RPMI7951 (cell line): ENCODE measurements around the gene ARHGAP22. TPM values are rescaled to one million over a fixed set of nuclear protein-coding genes. Genes with fewer than 3 reads are reported as not detected.
"Not testable (repeated sequence)": the region's sequence is repeated elsewhere in the genome, so short reads cannot be mapped to it uniquely, and the experiment has no call there.

ENCODE experiments used
- DNase-seq: peaks from one replicate; pipeline ENCODE4 v3.0.0-alpha.2; 2012; ENCODE audit warnings: low read depth
- total RNA-seq: library from RNA; depleted of rRNA; stranded (reverse); fragments of >200 nt; shearing (Covaris generic); gene quantifications from 2 replicates; pipeline ENCODE4 v1.2.3, GENCODE V29; 2014; rRNA removed

Gene ARHGAP22, protein sequence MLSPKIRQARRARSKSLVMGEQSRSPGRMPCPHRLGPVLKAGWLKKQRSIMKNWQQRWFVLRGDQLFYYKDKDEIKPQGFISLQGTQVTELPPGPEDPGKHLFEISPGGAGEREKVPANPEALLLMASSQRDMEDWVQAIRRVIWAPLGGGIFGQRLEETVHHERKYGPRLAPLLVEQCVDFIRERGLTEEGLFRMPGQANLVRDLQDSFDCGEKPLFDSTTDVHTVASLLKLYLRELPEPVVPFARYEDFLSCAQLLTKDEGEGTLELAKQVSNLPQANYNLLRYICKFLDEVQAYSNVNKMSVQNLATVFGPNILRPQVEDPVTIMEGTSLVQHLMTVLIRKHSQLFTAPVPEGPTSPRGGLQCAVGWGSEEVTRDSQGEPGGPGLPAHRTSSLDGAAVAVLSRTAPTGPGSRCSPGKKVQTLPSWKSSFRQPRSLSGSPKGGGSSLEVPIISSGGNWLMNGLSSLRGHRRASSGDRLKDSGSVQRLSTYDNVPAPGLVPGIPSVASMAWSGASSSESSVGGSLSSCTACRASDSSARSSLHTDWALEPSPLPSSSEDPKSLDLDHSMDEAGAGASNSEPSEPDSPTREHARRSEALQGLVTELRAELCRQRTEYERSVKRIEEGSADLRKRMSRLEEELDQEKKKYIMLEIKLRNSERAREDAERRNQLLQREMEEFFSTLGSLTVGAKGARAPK
- total RNA-seq = 20.7 and 31.0 TPM in 2 replicates

DNA sequence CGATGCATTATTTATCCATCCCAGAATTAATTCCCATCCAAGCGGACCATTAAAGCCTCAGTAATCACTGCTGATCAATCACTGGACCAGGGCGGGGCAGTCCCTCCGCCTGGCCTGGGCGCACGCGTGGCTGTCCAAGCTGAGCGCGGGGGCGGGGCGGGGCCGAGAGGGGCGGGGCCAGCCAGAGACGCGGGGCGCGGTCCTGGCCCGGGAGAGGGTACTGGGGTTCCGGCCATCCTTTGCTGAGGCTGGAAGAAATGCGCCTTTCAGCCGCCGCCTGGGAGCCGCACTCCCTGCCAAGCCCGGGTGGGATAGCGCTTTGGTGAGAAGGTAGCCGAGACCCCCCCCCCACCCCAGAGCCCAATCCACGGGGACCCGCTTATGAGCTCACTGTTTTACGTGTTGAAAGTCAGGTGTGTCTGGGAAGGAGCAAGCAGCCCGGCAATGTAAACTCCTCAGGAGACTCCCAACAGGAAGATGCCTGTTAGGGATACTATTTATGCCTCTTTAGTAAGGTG, at the start of gene ARHGAP22:
Gene ARHGAP22 (minus strand): TSS at position 83 of the 518 bp plus-strand sequence. CDS start 277 bp downstream, outside the sequence.
- peak; percentile 62 for DNase-seq

DNA sequence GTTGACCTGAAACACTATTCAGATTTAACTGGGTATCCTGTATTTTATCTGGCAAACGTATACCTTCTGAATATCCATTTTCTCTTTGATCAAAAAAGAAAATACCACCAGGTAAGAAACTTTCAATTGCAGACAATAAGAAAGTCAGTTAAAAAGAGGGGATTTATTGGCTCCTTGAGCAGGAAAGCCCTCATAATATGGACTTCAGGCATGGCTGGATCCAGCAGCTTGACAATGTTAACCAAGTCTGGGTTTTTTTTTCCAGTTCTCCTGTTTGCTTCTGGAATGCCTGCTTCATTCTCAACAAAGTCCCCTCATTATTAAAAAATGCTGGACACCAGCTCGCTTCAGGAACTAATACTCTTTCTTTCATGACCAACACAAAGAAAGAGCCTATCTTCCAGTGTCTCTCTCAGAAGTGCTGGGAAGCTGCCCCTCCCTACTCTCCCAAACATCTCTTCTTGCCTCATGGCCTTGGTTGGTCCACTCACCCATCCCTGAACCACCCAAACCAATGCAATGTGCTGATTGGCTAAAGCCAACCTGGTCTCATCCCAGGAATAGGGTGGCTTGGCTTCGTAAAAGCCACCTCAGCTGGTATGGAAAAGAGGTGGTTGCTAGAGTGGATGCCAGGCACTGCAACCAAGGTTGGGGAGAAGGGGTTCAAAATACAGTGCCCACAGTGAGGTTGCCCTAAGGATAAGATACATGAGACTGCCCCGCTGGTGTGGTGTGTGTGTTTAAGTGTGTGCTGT, 49.2 kb upstream of the ARHGAP22 start:
- DNase-seq = no peak

DNA sequence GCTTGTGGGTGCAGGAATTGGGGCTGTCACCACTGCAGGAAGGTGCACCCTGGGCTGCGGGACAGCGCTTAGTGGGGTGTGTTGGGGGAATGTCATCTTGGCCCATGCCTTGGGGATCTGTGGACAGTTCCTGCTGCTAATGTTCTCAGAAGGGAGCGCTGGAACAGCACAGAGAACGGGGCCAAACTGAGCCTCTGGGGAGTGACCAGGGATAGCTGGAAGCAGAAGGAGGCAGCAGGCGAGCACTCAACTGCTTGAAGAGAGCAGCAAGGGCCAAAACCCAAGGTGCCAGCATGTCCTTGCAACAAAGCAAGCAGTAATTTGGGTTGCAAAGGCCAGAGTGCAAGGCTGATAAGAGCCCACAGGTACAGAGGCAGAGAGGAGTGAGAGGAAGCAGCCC, 48.5 kb upstream of the ARHGAP22 start:
- DNase-seq = no peak

DNA sequence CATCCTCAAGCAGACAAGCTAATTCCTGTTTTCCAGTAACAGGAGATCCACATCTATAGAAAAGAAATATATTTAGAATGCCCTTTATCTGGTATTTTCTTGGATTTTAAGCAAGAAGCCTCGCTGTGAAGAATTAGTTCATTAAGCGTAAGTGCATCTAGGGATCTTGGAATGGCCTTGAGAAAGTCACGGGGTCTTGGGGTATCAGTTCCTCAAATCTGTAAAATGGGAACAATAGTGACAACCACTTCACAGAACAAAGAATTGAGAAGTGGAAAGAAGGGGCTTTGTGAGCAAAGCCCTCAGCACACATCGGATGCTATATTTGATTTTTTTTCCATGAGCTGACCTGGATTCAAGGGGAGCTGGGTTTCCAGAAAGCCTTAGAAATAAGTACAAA, 47.5 kb upstream of the ARHGAP22 start:
- no peak for DNase-seq

DNA sequence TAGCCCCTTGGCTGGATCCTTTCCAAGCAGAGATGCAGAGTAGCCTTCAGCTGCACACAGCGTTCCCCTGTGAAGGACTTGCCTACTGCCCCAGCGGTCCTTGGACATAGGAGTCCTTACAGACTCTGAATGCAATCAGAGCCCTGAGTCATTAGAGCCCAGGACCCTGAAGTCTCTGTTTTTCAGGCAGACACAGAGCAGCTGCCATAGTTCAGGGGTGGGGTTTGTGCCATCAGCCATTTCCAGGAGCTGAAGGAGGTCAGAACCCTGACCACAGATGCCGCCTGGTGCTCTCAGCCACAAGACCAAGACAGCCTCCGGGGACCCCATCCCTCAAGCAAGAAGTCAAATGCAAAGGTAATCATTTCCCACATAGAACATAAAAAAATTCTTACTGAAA, 47.0 kb upstream of the ARHGAP22 start:
- DNase-seq = no peak

DNA sequence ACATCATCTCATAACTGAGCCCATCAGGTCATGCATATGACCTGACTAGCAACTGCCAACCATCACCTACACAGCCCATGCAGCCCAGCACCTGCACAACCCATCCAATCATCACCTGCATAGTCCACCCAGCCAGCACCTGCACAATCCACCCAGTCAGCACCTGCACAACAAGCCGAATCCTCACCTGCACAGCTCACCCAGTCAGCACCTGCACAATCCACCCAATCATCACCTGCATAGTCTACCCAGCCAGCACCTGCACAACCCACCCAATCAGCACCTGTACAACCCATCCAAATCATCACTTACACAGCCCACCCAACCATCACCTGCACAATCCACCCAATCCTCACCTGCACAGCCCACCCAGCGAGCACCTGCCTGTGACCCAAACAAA, 46.4 kb upstream of the ARHGAP22 start:
- DNase-seq = no peak

DNA sequence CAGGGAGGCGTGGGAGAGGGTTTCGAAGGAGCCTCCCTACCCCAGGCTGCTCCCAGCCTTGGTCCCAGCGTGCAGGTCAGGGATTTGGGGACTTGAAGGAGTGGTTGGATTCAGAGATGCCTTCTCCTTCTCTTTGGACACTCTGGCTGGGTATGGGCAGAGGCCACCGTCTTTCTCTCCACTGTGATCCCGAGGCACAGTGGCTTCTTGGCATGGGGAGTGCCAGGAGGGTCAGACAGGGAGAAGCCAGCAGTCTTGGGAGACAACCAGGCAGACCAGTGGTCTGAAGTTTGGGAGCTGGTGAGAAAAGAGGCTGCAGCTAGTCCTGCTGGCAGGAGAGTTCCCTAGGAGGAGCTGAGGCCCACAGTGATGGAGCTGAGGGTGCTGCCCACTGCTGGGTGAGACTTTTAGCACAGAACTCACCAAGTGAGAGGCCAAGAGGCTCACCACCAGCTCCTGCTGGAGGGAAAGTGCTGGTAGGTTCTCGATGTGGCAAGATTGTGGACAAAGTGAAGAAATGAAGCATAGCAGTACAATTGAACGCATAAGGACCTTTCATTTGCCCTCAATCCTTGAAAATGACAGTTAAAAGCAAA, 44.6 kb upstream of the ARHGAP22 start:
- peak; percentile 39 for DNase-seq

DNA sequence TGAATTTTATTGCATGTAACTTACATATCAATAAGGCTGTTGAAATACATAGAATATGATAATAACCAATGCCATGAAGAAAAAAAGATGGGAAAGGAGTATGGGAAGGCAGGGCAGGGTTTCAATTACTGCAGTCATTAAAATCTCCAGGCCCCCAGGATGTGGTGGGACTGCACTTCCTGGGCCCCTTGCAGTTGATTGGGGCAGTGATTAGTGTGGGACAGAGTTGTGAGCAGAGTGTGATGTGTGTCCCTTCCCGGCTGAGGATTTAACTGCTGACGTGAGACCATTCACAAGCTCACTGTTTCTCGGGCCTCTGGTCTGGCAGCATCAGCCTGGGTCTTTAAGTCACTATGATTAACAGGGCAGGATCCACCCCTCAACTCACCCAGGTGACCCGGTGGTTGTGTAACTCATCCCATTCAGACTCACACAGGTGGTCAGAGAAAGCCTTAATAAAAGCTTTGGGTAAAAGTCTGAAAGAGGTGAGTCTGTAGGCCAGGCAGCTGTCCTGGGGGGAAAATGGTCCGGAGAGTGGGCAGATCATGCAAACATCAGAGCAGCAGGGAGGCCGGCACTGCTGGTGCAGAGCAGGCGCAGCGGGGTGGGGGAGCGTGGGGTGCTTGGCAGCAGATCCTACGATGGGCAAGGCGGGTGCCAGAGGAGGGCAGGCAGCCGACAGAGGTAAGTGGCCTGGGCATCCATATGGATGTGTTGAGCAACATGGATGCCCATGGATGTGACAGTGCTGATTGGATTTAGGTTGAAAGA, 43.5 kb upstream of the ARHGAP22 start:
- DNase-seq = no peak

DNA sequence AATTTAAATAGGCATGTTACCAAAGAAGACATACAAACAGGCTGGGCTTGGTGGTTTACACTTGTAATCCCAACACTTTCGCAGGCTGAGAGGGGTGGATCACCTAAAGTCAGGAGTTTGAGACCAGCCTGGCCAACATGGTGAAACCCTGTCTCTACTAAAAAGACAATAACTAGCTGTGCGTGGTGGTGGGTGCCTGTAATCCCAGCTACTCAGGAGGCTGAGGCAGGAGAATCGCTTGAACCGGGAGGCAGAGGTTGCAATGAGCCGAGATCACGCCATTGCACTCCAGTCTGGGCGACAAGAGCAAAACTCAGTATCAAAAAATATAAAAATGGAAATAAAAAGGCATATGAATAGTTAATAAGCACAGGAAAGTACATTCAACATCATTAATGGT, 42.2 kb upstream of the ARHGAP22 start:
- DNase-seq = not testable (repeated sequence)

DNA sequence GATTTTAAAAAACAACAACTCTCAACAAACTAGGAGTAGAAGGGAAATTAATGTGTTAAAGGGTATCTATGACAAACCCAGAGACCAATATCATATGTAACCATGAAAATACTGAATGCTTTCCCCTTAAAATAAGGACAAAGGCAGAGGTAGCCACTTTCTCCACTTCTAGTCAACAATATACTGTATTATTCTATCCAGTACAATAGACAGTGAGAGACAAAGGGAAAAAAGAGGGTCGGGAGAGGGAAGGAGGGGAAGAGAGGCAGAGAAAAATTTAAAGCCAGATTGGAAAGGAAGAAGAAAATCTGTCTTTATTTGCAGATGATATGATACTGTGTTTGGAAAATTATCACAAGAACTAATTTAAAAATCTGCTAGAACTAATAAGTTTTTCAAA, 40.7 kb upstream of the ARHGAP22 start:
- DNase-seq = no peak

DNA sequence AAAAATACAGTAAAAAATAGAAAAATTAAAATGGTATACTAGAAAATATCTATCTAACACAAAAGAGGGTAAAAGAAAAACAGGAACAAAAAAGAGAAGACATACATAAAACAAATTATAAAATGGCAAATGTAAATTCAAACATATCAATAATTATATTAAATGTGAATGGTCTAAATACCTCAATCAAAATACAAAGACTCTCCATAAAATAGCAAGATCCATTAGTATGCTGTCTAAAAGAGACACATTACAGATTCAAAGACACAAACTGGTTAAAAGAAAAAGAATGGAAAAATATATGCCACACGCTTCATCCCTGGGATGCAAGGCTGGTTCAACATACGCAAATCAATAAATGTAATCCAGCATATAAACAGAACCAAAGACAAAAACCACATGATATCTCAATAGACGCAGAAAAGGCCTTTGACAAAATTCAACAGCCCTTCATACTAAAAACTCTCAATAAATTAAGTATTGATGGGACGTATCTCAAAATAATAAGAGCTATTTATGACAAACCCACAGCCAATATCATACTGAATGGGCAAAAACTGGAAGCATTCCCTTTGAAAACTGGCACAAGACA, 36.3 kb upstream of the ARHGAP22 start:
- not testable (repeated sequence) for DNase-seq

DNA sequence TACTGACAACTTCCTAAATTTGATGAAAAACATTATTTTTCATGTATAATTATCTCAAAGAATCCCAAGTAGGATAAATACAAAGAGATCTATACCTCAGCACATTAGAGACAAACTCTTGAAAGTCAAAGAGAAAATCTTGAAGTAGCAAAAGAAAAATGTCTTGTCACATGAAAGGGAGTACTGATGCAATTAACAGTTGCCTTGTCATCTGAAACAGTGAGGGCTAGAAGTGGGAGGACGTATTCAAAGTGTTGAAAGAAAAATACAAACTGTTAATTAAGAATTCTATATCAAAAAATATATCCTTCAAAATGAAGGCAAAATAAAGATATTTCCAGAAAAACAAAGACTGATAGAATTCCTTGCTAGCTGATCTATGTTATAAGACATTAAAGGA, 35.5 kb upstream of the ARHGAP22 start:
- DNase-seq = no peak

DNA sequence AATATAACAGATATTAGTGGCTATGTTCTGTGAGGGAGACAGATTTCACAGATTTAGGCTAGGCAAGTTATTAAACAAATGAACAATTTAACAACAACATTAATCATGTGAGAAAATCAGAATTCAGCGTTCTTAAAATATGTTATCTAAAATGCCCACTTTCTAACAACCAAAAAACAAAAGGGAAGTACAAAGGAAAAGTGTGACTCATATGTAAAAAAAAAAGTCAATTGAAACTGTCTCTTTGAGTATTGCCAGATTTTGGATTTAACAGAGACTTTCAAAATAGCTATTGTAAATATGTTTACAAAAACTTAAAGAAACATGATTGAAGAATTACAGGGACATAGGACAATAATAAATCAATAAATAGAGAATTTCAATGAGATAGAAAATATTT, 34.8 kb upstream of the ARHGAP22 start:
- DNase-seq = no peak

DNA sequence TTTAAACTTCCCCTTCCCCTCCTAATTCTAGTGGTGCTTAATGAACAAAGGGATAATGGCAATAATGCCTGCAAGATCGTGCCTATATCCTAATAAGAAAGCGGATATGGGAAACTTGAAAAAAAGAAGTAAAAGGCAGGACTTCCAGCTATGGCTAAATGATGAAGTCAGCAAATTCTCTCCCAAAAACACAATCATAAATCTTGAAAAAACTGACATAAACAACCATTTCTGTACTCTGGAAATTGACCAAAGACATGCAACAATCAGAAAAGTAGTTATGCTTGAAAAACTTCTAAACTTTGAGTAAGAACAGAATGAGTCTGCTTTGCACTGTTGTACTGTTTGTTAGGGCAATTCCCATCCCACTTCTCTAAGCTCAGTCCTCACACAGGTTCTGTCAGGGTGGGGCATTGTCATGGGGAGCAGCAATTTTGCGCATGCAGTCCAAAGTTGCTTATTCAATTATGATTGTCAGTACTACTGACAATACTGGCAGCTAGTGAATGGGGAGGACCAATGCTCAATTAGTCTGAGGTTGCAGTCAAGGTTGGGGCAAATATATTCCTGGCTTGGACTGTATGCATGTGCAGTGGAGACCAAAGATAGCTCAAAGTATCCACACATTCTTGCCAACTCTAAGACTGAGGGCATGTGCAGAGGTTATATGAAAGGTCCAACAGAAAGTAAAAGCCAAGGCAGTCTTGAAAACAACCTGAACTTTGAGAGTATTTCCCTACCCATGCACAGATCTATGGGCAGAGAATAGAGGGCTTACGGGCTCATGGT, 34.1 kb upstream of the ARHGAP22 start:
- no peak for DNase-seq

DNA sequence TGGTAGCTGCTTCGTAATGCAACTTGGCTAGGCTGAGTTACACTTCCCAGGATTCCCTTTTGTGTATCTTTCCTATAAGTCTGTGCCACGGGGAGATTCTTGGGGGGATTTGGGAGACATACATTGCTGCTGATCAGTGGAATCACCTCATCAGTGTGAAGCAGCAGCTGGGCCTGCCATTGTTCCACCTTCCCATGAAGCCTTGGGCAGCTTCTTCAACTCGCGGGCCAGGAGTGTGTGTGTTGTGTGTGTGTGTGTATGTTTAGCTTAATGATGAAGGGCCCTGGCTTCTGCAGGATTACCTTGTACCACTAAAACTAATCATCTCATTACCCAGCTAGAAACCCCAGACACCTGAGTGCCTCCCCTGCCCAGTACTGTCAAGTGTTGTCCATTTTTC, 33.3 kb upstream of the ARHGAP22 start:
- DNase-seq = no peak

DNA sequence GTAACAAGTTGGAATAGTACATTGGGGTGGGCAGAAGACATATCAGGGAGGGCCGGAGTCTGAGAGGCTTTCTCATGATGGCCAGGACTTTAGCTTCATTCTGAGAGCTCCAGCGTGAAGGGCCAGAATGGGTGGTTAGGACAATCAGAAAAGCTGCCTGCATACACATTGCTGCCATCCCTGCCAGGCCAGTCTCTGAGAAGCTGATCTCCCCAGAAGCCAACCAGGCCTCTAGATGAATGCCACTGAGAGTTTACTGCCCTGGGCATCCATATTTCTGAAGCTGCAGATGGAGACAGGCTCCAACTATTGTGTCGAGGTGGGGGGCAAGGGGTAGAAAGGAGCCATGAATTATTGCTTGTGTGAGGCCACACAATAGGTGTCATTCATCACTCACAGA, 32.0 kb upstream of the ARHGAP22 start:
- DNase-seq = no peak

DNA sequence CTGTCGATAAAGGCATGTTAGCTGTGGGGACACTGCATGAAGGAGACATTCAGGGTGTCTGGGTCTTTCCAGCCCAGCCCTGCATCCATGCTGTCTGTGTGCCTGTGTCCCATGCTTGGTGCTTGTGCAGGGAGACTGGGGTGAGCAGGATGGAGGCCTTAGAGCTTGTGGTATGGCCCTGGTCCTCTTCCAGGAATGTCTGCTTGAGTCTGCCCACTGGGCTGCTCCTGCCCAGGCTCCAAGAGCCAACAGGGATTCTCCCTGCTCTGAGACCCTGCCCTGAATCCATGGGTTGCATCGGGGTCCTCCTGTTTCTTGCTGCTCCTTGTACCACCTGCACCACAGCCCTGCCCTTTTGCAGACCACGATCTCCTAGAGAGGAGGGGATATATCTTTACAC, 31.4 kb upstream of the ARHGAP22 start:
- no peak for DNase-seq

DNA sequence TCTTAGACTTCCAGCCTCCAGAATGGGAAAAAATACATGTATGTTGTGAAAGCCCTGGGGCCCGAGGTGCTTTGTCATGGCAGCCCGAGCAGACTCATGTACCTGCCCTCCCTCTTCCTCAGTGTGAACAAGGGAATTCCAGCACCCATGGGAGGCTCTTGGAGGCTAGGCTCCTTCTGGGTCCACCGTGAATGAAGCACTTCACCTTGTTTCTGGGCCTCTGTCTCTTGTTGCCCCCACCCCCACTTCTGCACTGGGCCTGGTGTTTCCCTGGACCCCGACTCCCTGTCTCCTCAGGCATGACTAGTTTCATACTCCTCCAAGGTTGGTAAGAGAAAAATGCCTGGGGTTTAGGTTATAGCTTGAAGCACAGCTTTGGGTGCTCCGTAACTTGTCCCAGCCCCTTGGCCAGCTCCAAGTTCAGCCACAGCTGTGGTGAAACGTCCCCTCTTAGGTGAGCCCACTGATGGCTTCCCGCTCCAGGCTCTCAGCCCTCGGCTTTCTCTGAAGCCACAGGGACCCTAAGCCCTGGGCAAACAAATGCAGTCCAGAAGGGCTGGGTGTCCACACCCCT, 30.2 kb upstream of the ARHGAP22 start:
- no peak for DNase-seq

DNA sequence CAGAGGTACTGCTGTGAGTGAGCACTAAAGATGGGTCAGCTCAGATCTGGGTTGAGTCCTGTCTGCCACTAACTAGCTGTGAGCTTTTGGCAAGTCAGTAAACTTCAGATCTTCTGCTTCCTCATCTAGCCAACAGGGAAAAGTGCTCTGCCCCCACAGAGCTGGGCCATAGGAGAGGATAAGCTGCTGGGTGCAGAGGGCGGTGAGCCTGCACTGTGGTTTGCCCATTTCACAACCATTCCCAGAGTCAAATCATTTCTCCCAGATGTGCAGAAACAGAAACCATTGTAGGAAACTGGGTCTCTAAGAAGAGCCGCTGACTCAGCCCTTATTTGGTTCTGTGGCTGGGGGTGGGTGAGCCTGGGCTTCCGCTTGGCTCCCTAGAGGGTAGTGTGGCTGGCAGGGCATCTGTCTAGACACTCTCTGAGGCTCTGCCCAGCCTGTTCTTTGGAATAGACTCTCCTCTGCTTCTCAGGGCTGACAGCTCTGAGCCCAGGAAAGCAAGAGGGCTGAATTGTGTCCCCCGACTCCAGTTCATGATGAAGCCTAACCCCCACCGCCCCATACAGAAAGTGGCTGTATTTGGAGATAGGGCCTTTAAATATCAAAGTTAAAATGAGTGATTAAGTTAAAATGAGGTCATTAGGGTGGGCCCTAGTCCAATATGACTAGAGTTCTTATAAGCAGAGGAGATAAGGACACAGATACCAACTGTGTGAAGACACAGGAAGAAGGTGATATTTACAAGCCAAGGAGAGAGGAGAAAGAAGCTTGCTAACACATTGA, 29.5 kb upstream of the ARHGAP22 start:
- DNase-seq = peak; percentile 97
